NCI-H748 (cell line): ENCODE measurements around the gene TMEM253.

ENCODE experiments used
- DNase-seq: peaks from one replicate; lab custom pipeline; 2025; ENCODE audit not compliant: unreplicated experiment; lab: John Stamatoyannopoulos, UW

TMEM253 gene

DNA sequence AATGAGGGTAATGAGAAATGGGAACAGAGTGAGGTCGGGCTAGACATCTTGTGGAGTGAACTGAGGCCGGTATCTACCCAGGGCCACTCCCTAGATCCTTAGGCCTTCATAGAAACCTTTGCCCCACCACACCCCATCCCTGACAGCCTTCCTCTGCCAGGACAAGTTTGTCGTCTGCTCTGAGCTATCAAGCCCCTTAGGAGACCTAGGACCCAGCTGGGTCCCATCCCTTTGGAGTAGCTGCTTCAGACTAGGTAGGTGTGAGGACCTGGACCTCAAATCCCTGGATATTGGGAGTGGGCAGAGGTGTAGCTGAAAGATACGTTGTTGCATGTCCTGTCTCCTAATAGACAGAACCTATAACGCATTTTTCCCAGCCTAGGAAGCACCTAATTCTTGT lies at the start of gene TMEM253:
Gene TMEM253, plus strand, starts transcription at position 136 of the 400 bp plus-strand sequence. CDS start 278 bp downstream, outside the sequence.
- DNase-seq, result no peak

DNA sequence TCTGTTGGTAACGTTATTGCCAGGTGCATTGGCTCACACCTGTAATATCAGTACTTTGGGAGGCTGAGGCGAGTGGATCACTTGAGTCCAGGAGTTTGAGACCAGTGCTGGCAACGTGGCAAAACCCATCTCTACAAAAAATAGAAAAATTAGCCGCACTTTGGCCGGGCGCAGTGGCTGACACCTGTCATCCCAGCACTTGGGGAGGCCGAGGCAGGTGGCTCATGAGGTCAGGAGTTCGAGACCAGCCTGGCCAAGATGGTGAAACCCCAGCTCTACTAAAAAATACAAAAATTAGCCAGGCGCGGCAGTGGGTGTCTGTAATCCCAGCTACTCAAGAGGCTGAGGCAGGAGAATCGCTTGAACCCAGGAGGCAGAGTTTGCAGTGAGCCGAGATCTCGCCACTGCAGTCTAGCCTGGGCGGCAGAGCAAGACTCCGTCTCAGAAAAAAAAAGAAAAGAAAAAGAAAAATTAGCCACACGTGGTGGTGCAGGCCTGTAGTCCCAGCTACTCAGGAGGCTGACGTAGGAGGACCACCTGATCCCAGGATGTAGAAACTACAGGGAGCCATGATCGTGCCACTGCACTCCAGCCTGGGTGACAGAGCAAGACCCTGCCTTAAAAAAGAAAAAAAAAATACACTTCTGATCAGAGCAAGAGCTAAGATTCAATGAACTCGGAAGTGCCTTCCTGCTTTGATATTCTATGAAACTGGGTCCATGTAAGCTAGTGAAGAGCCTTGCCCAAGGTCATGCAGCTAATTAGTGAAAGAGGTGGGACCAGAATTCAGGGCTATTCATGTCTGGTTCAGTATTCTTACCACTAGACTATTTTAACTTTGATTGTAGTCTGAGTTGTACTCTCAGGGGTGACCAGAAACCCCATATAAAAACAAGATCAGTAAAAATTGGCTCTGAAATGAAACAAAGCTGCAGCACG lies 47.4 kb upstream of the TMEM253 start:
- no peak for DNase-seq

DNA sequence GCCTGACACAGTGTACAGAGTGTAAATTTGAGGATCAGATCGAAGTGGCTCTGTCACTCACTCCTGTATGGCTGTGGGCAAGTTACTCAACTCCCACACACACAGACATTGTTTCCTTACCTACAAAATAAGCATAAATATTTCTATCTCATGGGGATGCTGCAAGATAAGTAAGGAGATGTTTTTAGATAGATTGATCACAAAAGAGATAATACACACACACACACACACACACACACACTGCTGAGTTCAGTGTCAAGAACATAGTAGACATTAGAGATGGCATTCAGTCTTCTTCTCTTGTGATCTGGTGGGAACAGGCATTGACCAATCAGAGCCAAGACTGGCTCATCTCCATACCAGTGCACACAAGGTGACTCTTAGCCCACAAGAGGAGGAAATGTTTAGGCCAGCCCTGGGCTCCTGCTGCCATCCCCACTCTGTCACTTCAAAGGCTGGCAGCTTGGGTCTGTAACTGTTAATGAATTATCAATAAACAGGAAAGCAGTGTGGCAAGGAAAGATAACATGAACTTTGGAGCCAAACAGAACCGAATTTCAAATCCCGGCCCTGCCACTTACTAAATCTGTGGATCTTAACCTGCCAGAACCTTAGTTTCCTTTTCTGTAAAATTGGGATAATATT lies 46.6 kb upstream of the TMEM253 start:
- DNase-seq, result no peak

DNA sequence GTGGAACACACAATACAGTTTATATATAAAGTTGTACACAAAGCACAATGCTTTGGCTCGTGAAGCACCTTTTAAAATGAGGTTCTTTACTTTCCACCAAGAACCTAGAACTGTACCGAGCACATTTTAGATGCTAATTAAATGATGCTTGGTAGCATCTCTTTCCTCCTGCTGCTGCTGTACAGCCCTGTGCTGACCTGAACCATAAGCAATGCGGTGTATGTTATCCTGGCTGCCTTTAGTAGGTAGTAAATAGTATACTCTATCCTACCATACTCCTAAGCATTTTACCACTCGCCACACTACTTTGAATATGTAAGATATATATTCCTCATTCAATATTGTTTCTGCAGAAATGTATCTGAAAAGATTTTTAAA lies 46.1 kb upstream of the TMEM253 start:
- DNase-seq, result no peak

DNA sequence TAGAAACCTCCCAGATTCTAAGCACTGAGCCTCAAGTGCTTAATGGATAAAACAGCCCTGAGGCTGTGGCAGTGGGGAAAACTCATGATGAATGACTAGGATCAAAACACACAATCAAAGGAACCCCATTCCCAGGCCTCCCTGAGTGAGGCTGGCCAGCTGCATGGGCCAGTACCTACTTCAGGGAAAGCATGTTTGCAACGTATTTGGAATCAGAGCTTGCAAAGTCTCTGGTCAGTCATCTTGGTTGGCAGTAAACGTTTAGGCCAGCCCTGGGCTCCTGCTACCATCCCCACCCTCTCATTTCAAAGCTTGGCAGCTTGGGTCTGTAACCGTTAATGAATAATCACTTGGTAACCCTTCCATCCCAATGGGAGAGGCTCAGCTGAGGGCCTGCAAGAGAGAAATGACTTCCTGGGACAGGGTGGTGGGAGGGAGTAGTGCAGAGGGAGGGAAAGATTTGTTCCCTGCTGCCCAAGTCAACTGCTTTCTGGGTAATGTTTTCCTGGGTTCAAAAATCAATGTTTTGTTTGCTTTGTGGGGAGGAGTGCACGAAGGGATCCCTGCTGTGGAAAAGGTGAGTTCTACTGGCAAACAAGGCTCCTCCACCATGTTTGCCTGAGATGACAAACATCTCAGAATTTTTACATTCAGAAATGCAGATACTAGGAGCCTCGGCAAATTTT lies 45.3 kb upstream of the TMEM253 start:
- DNase-seq, result no peak

DNA sequence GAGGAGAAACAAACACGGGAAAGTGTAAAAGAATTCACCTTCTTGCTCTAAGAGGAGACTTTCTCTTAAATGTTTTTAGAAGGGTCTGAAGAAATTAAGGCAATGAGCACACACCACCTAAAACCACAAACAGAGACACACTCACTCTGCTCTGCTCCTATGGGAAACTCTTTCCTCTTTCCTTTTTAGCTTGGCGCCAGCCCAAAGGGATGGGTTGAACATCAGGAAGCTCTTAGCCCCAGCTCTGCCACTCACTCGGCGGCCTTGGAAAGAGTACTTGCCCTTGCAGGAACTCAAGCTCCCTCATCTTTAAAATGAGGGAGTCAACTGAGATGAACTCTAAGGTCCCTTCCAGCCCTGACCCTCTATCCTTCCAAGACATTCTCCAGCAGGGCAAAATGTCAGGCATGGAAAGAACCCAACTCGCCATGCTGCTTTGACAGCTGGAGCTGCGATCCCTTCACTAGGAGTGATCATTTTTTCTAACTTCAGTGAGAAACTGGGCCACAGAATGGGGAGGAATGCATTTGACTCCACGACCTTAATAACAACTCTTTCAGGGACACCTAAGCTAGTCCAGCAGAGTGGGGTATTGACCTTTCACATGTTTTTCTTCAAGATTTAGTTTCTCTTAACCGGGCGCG lies 44.2 kb upstream of the TMEM253 start:
- DNase-seq, result no peak

DNA sequence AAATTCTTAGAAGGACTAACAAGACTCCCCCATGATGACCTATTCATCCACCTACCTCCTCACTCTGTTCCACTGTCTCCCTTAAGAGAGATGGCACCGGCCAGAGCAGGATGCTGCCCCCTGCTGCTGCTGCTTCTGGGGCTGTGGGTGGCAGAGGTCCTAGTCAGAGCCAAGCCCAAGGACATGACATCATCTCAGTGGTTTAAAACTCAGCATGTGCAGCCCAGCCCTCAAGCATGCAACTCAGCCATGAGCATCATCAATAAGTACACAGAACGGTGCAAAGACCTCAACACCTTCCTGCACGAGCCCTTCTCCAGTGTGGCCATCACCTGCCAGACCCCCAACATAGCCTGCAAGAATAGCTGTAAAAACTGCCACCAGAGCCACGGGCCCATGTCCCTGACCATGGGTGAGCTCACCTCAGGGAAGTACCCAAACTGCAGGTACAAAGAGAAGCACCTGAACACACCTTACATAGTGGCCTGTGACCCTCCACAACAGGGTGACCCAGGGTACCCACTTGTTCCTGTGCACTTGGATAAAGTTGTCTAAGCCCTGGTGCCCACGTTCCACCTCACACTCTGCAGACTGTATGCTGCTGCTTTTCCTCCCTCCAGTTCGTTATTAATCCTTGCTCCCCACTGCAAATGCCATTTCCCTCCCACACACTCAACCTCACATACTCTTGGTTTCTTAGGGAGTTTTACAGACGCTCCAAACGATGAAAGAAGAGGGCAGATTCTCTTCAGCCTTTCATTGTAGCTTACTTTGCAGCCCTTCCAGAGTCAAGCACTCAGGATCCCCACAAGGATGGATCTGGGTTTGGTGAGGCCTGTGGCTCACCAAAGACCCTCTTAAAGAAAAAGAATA lies 42.8 kb upstream of the TMEM253 start, which contains the start of gene RNASE8:
Gene RNASE8, plus strand, starts transcription at position 20 of the 873 bp plus-strand sequence. Its CDS starts 71 bp downstream, at position 91.
- DNase-seq, result no peak

DNA sequence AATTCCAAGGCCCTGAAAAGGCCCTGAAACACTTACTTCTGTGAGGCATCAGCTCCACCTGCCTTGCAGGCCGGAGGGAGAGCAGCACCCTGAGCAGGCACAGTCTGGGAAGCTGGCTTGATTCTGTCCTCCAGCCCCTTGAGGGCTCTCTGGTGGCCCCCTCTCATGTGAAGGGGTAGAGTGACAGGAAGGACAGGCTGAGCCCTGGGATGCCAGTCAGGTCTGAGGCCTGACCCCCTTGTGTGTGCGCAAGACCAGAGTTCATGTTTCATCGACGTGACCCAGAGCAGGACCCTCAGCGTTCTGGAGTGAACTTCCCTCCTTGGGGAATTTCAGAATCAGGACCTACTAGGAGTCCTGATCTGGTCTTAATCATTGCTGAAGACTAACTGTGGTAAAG lies 42.0 kb upstream of the TMEM253 start:
- DNase-seq, result no peak

DNA sequence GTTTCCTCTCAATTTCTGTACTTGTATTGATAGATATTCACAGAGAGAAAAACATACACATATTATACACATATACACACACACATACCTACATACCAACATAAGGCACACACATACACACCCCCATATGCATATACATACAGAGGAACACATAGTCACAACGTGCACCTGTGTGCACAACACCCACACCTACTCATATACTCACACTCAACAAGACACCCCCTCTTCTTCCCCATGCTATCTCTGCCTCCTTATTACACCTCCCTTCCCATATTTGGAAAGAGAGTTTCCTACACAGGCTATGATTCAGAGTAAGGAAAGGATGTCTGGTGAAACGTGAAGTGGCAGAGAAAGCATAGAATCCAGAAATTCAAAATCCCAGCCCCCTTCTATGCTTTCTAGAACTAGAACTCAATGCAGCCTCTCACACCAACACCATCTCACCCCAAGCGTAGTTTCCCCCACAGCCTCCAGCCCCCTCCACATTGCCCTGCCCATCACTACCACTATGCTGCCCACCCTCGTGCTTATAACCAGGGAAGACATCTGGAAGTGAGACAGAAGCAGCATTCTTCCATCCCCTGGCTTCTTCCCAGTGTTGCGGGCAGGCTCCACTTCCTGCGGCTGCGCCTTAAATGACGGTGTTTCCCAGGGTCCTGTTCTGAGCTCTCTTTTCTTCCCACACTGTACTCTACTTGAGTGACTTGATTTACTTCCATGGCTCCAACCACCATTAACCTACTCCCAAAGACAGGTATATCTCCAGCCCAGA lies 40.8 kb upstream of the TMEM253 start:
- no peak for DNase-seq

DNA sequence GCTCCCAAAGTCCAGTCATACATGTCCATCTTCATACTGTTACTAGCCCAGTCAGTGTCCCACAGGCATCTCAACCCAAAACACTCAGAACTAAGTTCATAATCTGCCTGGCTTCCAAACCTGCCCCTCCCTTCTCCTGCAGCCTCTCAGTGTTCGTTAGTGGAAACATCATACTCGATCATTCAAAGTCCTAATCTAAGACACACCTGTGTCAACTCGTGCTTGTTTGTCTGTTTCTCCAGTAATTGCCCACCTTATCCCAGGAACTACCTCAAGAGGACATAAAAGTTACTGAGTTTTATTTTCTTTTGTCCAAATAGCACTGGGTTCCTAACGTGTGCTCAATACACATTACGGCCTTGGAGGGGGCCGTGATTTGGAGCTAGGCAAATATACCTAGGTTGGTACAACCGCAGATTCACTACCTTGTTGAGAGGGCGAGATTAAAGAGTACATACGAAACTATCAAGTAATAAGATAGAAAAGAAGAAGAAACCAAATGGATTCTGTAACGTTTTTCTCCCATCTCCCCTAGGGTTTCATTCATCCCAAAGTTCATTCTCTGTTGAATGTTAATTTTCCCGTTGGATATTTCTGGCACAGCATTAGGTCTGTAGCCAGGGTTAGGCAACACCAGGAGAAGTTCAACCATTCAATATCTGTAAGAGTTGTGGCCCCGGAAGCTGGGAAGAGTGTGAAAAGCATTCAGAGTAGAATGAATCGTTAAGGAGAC lies 40.1 kb upstream of the TMEM253 start:
- no peak for DNase-seq

DNA sequence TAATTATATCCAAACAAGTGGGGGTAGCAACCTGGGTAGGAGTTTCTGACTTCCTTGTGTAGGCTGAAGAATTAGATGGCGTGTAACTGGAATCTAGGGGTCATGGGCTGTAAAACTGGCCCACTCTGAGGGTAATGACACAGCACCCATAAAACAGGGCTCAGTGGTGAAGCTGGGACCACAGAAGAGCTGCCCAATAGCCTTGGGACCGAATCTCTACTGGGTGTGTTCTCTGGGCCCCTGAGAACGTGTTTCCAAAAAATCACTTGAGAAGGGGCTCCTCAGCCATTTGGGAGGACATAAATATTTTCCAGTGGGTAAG lies 39.6 kb upstream of the TMEM253 start:
- DNase-seq, result no peak

DNA sequence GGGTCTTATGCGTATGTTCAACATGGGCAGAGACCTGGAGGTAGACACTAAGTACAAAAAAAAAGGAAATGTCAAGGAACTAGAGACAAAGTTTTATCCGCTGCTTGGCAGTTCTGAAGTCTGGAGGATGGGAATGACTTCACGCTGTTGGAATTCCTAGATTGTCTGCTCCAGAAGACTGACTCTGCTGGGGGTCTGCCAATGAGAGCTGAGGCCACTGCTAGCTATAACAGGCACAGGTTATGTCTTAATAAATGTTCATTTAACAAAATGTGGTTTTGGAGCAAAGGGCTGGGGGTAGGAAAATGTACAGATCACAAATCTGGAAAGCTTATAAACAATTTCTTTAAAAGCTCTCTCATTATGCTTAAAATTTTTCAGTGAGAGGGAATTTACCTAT lies 37.4 kb upstream of the TMEM253 start:
- no peak for DNase-seq

DNA sequence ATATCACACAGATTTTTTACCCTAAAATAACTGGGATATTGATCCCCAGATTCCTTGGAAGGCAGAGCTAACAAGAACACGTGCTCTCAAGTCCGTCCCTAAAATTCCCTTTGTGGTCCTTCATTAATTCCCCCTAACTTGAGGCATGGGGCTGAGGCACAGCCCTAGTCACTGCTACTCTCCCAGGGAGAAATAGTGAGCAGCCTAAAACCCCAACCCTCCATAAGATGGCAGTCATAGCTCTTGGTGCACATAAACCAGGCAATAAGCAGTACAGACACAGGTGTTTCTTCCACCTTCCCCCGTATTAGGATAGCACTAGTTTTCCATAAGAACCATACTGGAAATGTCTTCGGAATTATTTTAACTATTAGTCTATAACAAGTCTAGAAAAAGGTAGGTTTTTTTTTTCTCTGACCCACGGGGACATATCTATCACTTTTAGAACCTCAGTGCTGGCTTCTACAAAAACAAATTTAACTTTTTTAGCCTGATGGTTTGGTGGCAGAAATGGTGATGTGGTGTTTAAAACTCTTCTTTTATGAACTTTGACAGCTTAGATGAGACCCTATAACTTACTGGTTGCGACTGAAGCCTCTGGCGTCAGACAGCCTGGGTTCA lies 33.9 kb upstream of the TMEM253 start:
- peak; percentile 33 for DNase-seq

DNA sequence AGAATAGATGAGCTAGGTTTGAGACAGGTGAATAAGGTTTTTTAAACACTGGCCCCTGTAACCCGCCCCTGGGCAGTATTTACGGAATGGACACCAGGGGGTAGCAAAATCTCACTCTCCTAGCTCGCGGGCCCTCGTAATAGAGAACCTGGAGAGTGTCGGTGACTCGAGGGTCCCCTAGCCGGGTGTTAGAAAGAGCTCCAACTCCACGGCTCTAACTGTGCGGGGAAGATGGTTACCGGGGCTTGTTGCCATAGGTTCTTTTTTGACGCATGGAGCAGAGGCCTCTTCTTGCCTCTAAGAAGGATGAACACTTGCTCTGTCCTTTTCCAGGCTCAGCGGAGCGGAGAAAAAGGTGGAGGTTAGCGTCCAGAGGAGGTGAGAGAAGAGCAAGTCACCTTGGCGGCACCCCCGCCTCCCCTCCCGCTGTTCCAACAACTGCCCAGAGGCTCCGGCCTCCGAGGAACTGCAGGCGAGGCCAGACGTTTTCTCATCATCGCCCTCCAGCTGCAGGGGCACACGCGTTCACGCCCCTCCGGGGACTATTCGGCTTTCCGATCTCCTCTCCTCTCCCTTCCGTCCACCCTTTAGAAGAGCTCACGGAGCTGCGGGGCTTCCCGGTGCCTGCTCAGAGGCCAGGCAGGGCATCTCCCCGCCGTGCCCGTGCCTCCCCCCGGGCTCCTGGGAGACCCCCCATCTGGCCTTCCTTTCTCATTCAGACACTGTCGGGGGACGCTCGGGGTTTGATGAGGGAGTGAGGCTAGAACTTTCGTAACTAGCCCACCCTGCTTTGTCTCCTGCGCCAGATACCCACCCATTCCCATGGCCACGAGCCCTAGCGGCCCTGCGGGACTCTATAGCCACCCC lies 32.1 kb upstream of the TMEM253 start:
- peak; percentile 83 for DNase-seq

DNA sequence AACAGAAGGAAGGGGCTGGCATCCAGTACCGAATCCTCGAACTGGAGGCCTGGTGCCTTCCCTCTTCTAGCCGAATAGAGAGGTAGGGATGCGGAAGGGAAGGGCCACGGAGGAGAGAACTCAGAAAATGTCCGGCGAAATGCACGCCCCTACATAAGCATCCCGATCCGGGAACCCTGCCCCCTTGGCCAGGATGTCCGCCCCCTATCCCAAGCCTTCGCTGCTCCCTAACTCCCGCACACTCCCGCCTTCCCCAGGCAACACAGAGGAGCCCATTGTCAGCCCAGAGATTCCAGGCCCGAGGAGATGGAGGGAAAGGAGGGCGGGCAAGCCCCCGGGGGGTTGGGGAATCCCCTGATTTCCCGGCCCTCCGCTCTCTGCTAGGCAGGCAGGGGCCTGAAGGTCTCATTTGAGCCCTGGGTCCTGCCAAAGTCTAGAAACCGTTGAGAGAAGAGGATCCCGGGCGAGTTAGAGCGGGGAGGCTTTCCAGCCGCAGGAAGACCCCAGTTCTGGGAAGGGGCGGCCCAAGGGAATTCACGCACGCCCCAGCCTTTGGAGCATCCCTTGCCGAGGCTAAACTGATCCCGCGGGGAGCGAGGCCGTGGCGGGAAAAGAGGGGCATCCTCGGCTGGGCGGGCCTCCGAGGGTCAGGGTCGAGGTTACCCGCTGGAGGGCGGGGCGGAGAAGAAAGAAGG lies 31.3 kb upstream of the TMEM253 start:
- peak; percentile 74 for DNase-seq

DNA sequence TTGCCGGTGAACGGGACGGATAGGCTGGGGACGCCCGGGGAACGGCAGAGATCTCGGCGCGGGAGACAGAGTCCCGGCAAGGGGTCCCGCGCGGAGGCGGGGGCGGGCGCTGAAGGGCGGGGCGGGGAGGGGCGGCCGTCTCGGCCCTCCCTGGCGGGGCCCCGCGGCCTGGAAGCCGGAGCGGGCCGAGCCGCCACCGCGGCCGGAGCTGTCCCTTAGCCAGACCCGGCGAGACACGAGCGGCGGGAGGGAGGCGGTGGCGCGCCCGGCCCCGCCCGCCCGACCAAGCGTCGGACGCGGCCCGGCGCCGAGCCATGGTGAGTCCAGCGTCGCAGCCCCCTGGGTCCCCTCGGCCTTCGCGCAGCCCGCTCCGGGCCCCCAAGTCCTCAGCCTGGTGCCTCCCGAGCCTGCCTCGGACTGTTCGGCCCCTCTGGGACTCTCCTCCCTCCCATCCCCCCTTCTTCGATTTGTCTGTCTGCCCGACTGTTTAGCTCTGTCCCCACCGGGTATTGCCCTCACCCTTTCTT lies 30.7 kb upstream of the TMEM253 start, which contains the start of gene ARHGEF40:
Gene ARHGEF40, plus strand, starts transcription at position 222 of the 527 bp plus-strand sequence. Its CDS starts 93 bp downstream, at position 315.
- peak; percentile 74 for DNase-seq
